K562 (cell line): ENCODE data around the gene GAB1. TPM values are rescaled to one million over a fixed set of nuclear protein-coding genes. Genes with fewer than 3 reads are reported as not detected.
A peak's percentile ranks its signal among the peaks of the same experiment; 100 is the strongest.

Experiments used
- ATAC-seq: fragments of 200-7000 bp; cut with Tn5 transposase; 3 replicates; pipeline ENCODE4 v1.9.1; 2020; ENCODE audit warnings: moderate library complexity
- BruUV-seq: library from RNA; stranded (reverse); fragments of 400-500 nt; replicated peaks from 2 replicates; lab custom pipeline; 2021; lab: Mats Ljungman, UMichigan
- CTCF ChIA-PET: fragments of 300-600 bp; formaldehyde crosslinking; extraction: SDS; loops from one replicate; lab custom pipeline; 2021; ENCODE audit warnings: low intra/inter-chr PET ratio; lab: Yijun Ruan, JAX
- POLR2A ChIA-PET: fragments of 300-600, 350-650 bp; sonication (Branson Sonifier 250); formaldehyde crosslinking; extraction: SDS; loops from one replicate; lab custom pipeline; 2021; ENCODE audit warnings: antibody characterized with exemption, inconsistent platforms; lab: Yijun Ruan, JAX
- DNase-seq, 4 experiments: peaks; one replicate each; pipeline versions ENCODE4 v3.0.0 to v3.0.0-alpha.2; 2011 to 2018; ENCODE audit warnings: low spot score in 3 of 4, mixed read lengths in 3 of 4; ENCODE audit errors: extremely low read depth in 1 of 4
- FAIRE-seq: peaks from 2 replicates; lab custom pipeline; 2011; peaks lifted over from hg19 to GRCh38; lab: Jason Lieb, UNC
- H2AFZ ChIP-seq: 2 replicates; pipeline ENCODE4 v1.6.0; 2011; ENCODE audit warnings: low read depth, low read length, control low read depth, inconsistent platforms
- H3K27ac ChIP-seq: fragments of 200-600 bp; 3 replicates; pipeline ENCODE4 v1.8.0; 2011; ENCODE audit warnings: low read depth, mild to moderate bottlenecking, control low read depth, inconsistent platforms, low read length, moderate library complexity, mixed read lengths; ENCODE audit errors: extremely low read depth
- H3K27me3 ChIP-seq, 2 experiments: fragments of 300-600 bp in 1 of 2; 2 replicates in 1 of 2; 3 replicates in 1 of 2; pipeline versions ENCODE4 v1.6.0 to v1.8.0; 2011; ENCODE audit warnings: inconsistent platforms in 2 of 2, low read length in 2 of 2, mild to moderate bottlenecking in 1 of 2, mixed read lengths in 1 of 2, moderate library complexity in 1 of 2; ENCODE audit not compliant: control insufficient read depth in 2 of 2, insufficient read depth in 2 of 2
- H3K36me3 ChIP-seq: fragments of 300-600 bp; 3 replicates; pipeline ENCODE4 v1.8.0; 2011; ENCODE audit warnings: mild to moderate bottlenecking, low read length, inconsistent platforms; ENCODE audit not compliant: control insufficient read depth, insufficient read depth
- H3K4me1 ChIP-seq, 2 experiments: fragments of 200-600 bp in 1 of 2; replicated peaks in 1 of 2; 2 replicates in 1 of 2; 3 replicates in 1 of 2; pipeline versions ENCODE4 v1.5.1 to v1.8.0; 2011; ENCODE audit warnings: inconsistent platforms in 2 of 2, low read length in 2 of 2, mild to moderate bottlenecking in 1 of 2, mixed read lengths in 1 of 2, moderate library complexity in 1 of 2; ENCODE audit not compliant: control insufficient read depth in 2 of 2, insufficient read depth in 2 of 2
- H3K4me2 ChIP-seq: 2 replicates; pipeline ENCODE4 v1.6.1; 2011; ENCODE audit warnings: low read length, control low read depth, inconsistent platforms, mixed read lengths; ENCODE audit not compliant: insufficient read depth
- H3K4me3 ChIP-seq: fragments of 200-600 bp; sonication (generic), shearing (Covaris generic); 2 replicates; pipeline ENCODE4 v1.5.1; 2016; ENCODE audit warnings: control low read depth, inconsistent platforms
- H3K79me2 ChIP-seq: fragments of 200-600 bp; 3 replicates; pipeline ENCODE4 v1.8.0; 2011; ENCODE audit warnings: low read length, inconsistent platforms; ENCODE audit not compliant: control insufficient read depth, insufficient read depth
- H3K9ac ChIP-seq, 2 experiments: 2 replicates each; pipeline versions ENCODE4 v1.6.0 to v1.6.1; 2011; ENCODE audit warnings: low read depth in 2 of 2, low read length in 2 of 2, control low read depth in 1 of 2, inconsistent platforms in 1 of 2, mild to moderate bottlenecking in 1 of 2, mixed read lengths in 1 of 2; ENCODE audit not compliant: insufficient read depth in 1 of 2
- H3K9me1 ChIP-seq: one replicate; pipeline ENCODE4 v1.6.0; 2011; ENCODE audit warnings: inconsistent platforms, mild to moderate bottlenecking, low read length, moderate library complexity; ENCODE audit not compliant: control insufficient read depth, insufficient read depth
- H3K9me3 ChIP-seq: replicated peaks from 2 replicates; pipeline ENCODE4 v1.5.1; 2011; ENCODE audit warnings: low read depth, low read length, inconsistent platforms; ENCODE audit not compliant: control insufficient read depth, insufficient read depth
- H4K20me1 ChIP-seq: replicated peaks from 2 replicates; pipeline ENCODE4 v1.6.1; 2011; ENCODE audit warnings: low read length, inconsistent platforms, mixed read lengths; ENCODE audit not compliant: control insufficient read depth, insufficient read depth
- EGR1 ChIP-seq: fragments of 450-650 bp; conservative IDR thresholded peaks from 2 replicates; pipeline ENCODE4 v1.6.1; 2017; ENCODE audit warnings: mild to moderate bottlenecking
- HDAC1 ChIP-seq, 2 experiments: fragments of 450-650 bp; IDR thresholded peaks; 2 replicates each; pipeline ENCODE4 v1.6.1; 2016 to 2017; ENCODE audit warnings: inconsistent platforms in 1 of 2, mild to moderate bottlenecking in 1 of 2, moderate library complexity in 1 of 2
- HDGF ChIP-seq: fragments of 450-650 bp; IDR thresholded peaks from 2 replicates; pipeline ENCODE4 v1.6.1; 2016
- KLF6 ChIP-seq: fragments of 250-450 bp; sonication (Bioruptor Pico); IDR thresholded peaks from 2 replicates; pipeline ENCODE4 v1.4.0; 2020; ENCODE audit warnings: mild to moderate bottlenecking, moderate library complexity, borderline replicate concordance
- NONO ChIP-seq, 2 experiments: fragments of 200-400 bp in 1 of 2; fragments of 450-650 bp in 1 of 2; formaldehyde crosslinking in 1 of 2; IDR thresholded peaks; 2 replicates each; pipeline ENCODE4 v1.6.1; 2017; ENCODE audit warnings: low read depth in 2 of 2, mild to moderate bottlenecking in 2 of 2, moderate library complexity in 2 of 2, low read length in 1 of 2
- NR2C1 ChIP-seq, 2 experiments: fragments of 450-650 bp; IDR thresholded peaks; 2 replicates each; pipeline ENCODE4 v1.6.1; 2017; ENCODE audit warnings: mild to moderate bottlenecking in 2 of 2, antibody characterized with exemption in 1 of 2, inconsistent platforms in 1 of 2, missing compliant biosample characterization in 1 of 2, missing genetic modification characterization in 1 of 2
- RBM17 ChIP-seq: fragments of 200-400 bp; formaldehyde crosslinking; IDR thresholded peaks from 2 replicates; pipeline ENCODE4 v1.6.1; 2017; ENCODE audit warnings: low read depth, mild to moderate bottlenecking, low read length, borderline replicate concordance
- SNIP1 ChIP-seq: fragments of 450-650 bp; IDR thresholded peaks from 2 replicates; pipeline ENCODE4 v1.7.1; 2017; ENCODE audit warnings: low read depth, mild to moderate bottlenecking
- SRSF3 ChIP-seq: fragments of 200-400 bp; formaldehyde crosslinking; IDR thresholded peaks from 2 replicates; pipeline ENCODE4 v1.6.1; 2016; ENCODE audit warnings: mild to moderate bottlenecking, low read length, moderate library complexity; ENCODE audit not compliant: insufficient read depth
- TRIM25 ChIP-seq: fragments of 450-650 bp; IDR thresholded peaks from 2 replicates; pipeline ENCODE4 v1.7.0; 2016; ENCODE audit warnings: borderline replicate concordance
- ZNF174 ChIP-seq: fragments of 250-450 bp; sonication (Bioruptor Pico); IDR thresholded peaks from 2 replicates; pipeline ENCODE4 v1.4.0; 2020; ENCODE audit warnings: mild to moderate bottlenecking
- ZNF347 ChIP-seq: fragments of 450-650 bp; formaldehyde crosslinking; IDR thresholded peaks from 2 replicates; pipeline ENCODE4 v1.4.0; 2020; ENCODE audit warnings: low read depth, mild to moderate bottlenecking, moderate library complexity
- WGBS: fragments of 100-300 bp; shearing (Covaris generic); methylation state at CpG from one replicate; pipeline ENCODE4 v1.1.6; 2016; ENCODE audit warnings: low coverage, mixed read lengths; ENCODE audit not compliant: insufficient coverage; ENCODE audit errors: missing lambda C conversion rate; 5-methylcytosine and 5-hydroxymethylcytosine counted together
- in situ Hi-C: fragments of 300-500 bp; cut with MboI; formaldehyde crosslinking; loops from 4 replicates; pipeline ENCODE4 v1.15.0; 2018; ENCODE audit warnings: inconsistent platforms, mixed read lengths
- intact Hi-C: fragments of 100-400 bp; cut with micrococcal nuclease; formaldehyde crosslinking; loops from 2 replicates; pipeline ENCODE4 v1.14.2; 2022
- polyA plus RNA-seq, 8 experiments: library from polyadenylated mRNA; depleted of rRNA in 4 of 8; stranded (reverse) in 5 of 8; unstranded in 3 of 8; fragments of >200 nt; fragmentation: Nextera tagmentation in 2 of 8; fragmentation: Illumina TruSeq in 1 of 8; extraction: Ambion mirVana in 2 of 8; extraction: Trizol in 1 of 8; gene quantifications; 2 replicates each; pipeline versions ENCODE4 v1.2.1 to v1.2.3, GENCODE V29; 2011 to 2014; ENCODE audit warnings: inconsistent platforms in 1 of 8, missing spikeins in 1 of 8
- total RNA-seq, 7 experiments: library from RNA; depleted of rRNA in 6 of 7; stranded (reverse); fragments of >200 nt in 6 of 7; fragmentation: Illumina TruSeq in 2 of 7; extraction: Trizol in 2 of 7; gene quantifications; 2 replicates each; pipeline versions ENCODE4 v1.2.1 to v1.2.3, GENCODE V29; 2011 to 2021; ENCODE audit warnings: low replicate concordance in 1 of 7

The GAB1 gene
- total and polyA plus RNA-seq, 9 of the 15 experiments (the other 6 are each of a cell fraction or from before 2014, with no cell fraction given) = 1.3 to 14.6 (median 7.5) TPM

GRCh38 chr4:143498021-143498420 lies 161.3 kb downstream of the GAB1 start:
- WGBS = 24% methylated on average over 8 of the region's 8 CpGs
- ChIA-PET CTCF (no interaction called here), POLR2A (no interaction called here)
- no peak for ATAC-seq
- Histone ChIP-seq H3K4me1 (no peaks in the 10 kb centered on the region), H3K27ac (no peak overlapping the region), H3K36me3 (no peaks in the 10 kb centered on the region), H3K9ac (no peak overlapping the region), H3K9me1 (no peaks in the 10 kb centered on the region), H3K4me2 (no peak overlapping the region), H3K4me3 (no peak overlapping the region), H4K20me1 (no peaks in the 10 kb centered on the region), H3K9me3 (no peaks in the 10 kb centered on the region; the same call in 1 of the 2 replicates), H3K79me2 (no peaks in the 10 kb centered on the region), H3K27me3 (no peaks in the 10 kb centered on the region; a peak in 1 of 5 replicates), H2AFZ (peak overlapping the region; percentile 58)
- DNase-seq = no peak
- FAIRE-seq = no peak
- TF ChIP-seq HDAC1 (IDR thresholded peaks at IDR 0.05) (no peak), SNIP1 (no peak), KLF6 (CRISPR knock-in tag) (no peak), NR2C1 (IDR thresholded peaks at IDR 0.05) (no peak), NR2C1 (tag; IDR thresholded peaks at IDR 0.05) (no peak), TRIM25 (no peak), ZNF347 (CRISPR knock-in tag) (no peak), HDGF (no peak), EGR1 (no peak), ZNF174 (CRISPR knock-in tag) (no peak), RBM17 (no peak), NONO (IDR thresholded peaks at IDR 0.05; ENCODE audit: low read depth in 2 of 2, low read length in 1 of 2) (no peak), SRSF3 (no peak)
- no TSS peak for BruUV-seq
- in situ Hi-C loops = loop anchor here (10.0 to 25.0 kb wide), 2 partner anchors 293 to 636 kb away; no protein-coding TSS in a partner anchor
- intact Hi-C loops = no loop called here
